SK-N-SH (cell line): ENCODE results near the gene PPIP5K1. TPM values are rescaled to one million over a fixed set of nuclear protein-coding genes. Genes with fewer than 3 reads are reported as not detected.

Source experiments
- CTCF ChIA-PET: fragments of 300-600, 350-600 bp; formaldehyde crosslinking; extraction: SDS; loops from one replicate; lab custom pipeline; 2021; lab: Yijun Ruan, JAX
- POLR2A ChIA-PET: fragments of 350-600 bp; sonication (Branson Sonifier 250); formaldehyde crosslinking; extraction: SDS; loops from one replicate; lab custom pipeline; 2020; ENCODE audit warnings: antibody characterized with exemption, inconsistent platforms; lab: Yijun Ruan, JAX
- DNase-seq: peaks from one replicate; pipeline ENCODE4 v3.0.0; 2012
- H2AFZ ChIP-seq: fragments of 200-600 bp; sonication (generic); 2 replicates; pipeline ENCODE4 v1.8.1; 2016; ENCODE audit warnings: antibody characterized with exemption, mild to moderate bottlenecking, low read depth
- H3F3A ChIP-seq: fragments of 200-600 bp; sonication (generic); replicated peaks from 2 replicates; pipeline ENCODE3; 2016; ENCODE audit warnings: antibody characterized with exemption, mild to moderate bottlenecking; ENCODE audit not compliant: insufficient read depth
- H3K27ac ChIP-seq, 2 experiments: fragments of 200-500 bp in 1 of 2; fragments of 200-600 bp in 1 of 2; sonication (Bioruptor generic) in 1 of 2; sonication (generic), shearing (Covaris generic) in 1 of 2; 2 replicates each; pipeline versions ENCODE4 v1.5.1 to v1.6.1; 2014 to 2016; ENCODE audit warnings: low read depth in 2 of 2, inconsistent platforms in 1 of 2, low read length in 1 of 2, mild to moderate bottlenecking in 1 of 2, mixed read lengths in 1 of 2
- H3K27me3 ChIP-seq: fragments of 200-600 bp; sonication (generic), shearing (Covaris generic); 2 replicates; pipeline ENCODE4 v1.6.1; 2016; ENCODE audit warnings: mixed run types; ENCODE audit not compliant: insufficient read depth
- H3K36me3 ChIP-seq, 2 experiments: fragments of 200-500 bp in 1 of 2; fragments of 200-600 bp in 1 of 2; sonication (Bioruptor generic) in 1 of 2; sonication (generic) in 1 of 2; replicated peaks in 1 of 2; 2 replicates each; pipeline versions ENCODE3 to v1.5.1; 2014 to 2016; ENCODE audit warnings: low read length in 1 of 2, mild to moderate bottlenecking in 1 of 2; ENCODE audit not compliant: insufficient read depth in 2 of 2, control insufficient read depth in 1 of 2
- H3K4me1 ChIP-seq, 2 experiments: fragments of 200-500 bp in 1 of 2; fragments of 200-600 bp in 1 of 2; sonication (Bioruptor generic) in 1 of 2; sonication (generic), shearing (Covaris generic) in 1 of 2; 2 replicates each; pipeline versions ENCODE4 v1.5.1 to v1.6.1; 2014 to 2016; ENCODE audit warnings: low read depth in 1 of 2, low read length in 1 of 2, mixed run types in 1 of 2; ENCODE audit not compliant: insufficient read depth in 2 of 2, control insufficient read depth in 1 of 2
- H3K4me2 ChIP-seq: fragments of 200-600 bp; sonication (generic), shearing (Covaris generic); 2 replicates; pipeline ENCODE4 v1.6.1; 2017; ENCODE audit warnings: mixed run types
- H3K4me3 ChIP-seq, 2 experiments: fragments of 200-500 bp in 1 of 2; fragments of 200-600 bp in 1 of 2; sonication (Bioruptor generic) in 1 of 2; sonication (generic), shearing (Covaris generic) in 1 of 2; 2 replicates each; pipeline versions ENCODE4 v1.5.1 to v1.8.1; 2014 to 2016; ENCODE audit warnings: low read depth in 2 of 2, inconsistent platforms in 1 of 2, low read length in 1 of 2, mild to moderate bottlenecking in 1 of 2, mixed read lengths in 1 of 2, moderate library complexity in 1 of 2
- H3K79me2 ChIP-seq: fragments of 200-600 bp; sonication (generic); 2 replicates; pipeline ENCODE4 v1.8.1; 2017; ENCODE audit warnings: mild to moderate bottlenecking; ENCODE audit not compliant: insufficient read depth
- H3K9ac ChIP-seq: fragments of 200-600 bp; sonication (generic); 2 replicates; pipeline ENCODE4 v1.6.1; 2017; ENCODE audit warnings: mixed run types
- H3K9me2 ChIP-seq: fragments of 200-600 bp; sonication (generic); 2 replicates; pipeline ENCODE4 v1.6.1; 2017; ENCODE audit warnings: mixed run types
- H3K9me3 ChIP-seq: fragments of 200-600 bp; sonication (generic); 2 replicates; pipeline ENCODE4 v1.6.1; 2017; ENCODE audit warnings: mixed run types, mild to moderate bottlenecking, moderate library complexity
- H4K20me1 ChIP-seq: fragments of 200-600 bp; sonication (generic); 2 replicates; pipeline ENCODE4 v1.6.1; 2017; ENCODE audit warnings: mild to moderate bottlenecking, mixed run types; ENCODE audit not compliant: insufficient read depth
- CHD2 ChIP-seq: fragments of 150-350 bp; IDR thresholded peaks from 2 replicates; pipeline ENCODE4 v1.6.1; 2018; ENCODE audit warnings: low read length; ENCODE audit not compliant: partially characterized antibody
- EP300 ChIP-seq, 2 experiments: IDR thresholded peaks; 2 replicates each; pipeline versions ENCODE4 v1.4.0 to v1.6.1; 2012; ENCODE audit warnings: borderline replicate concordance in 1 of 2, low read depth in 1 of 2, low read length in 1 of 2
- EZH2phosphoT487 ChIP-seq: fragments of 200-600 bp; sonication (generic); IDR thresholded peaks from 2 replicates; pipeline ENCODE4 v1.6.1; 2017; ENCODE audit warnings: low read depth, mixed run types, mild to moderate bottlenecking, antibody characterized with exemption, moderate library complexity, borderline replicate concordance
- FOXJ3 ChIP-seq: sonication (generic); formaldehyde crosslinking; IDR thresholded peaks from 2 replicates; pipeline ENCODE4 v1.5.1; 2020; ENCODE audit warnings: mild to moderate bottlenecking, missing genetic modification reagents
- GABPA ChIP-seq: IDR thresholded peaks from 2 replicates; pipeline ENCODE4 v1.4.0; 2012; ENCODE audit warnings: low read depth, mild to moderate bottlenecking
- GATA2 ChIP-seq: sonication (generic); formaldehyde crosslinking; IDR thresholded peaks from 2 replicates; pipeline ENCODE4 v1.5.0; 2020; ENCODE audit warnings: mild to moderate bottlenecking, missing genetic modification reagents
- MXI1 ChIP-seq: IDR thresholded peaks from 2 replicates; pipeline ENCODE4 v1.6.1; 2012; ENCODE audit warnings: mild to moderate bottlenecking, low read depth, low read length, improper control_type of control experiment
- NFIC ChIP-seq: IDR thresholded peaks from 2 replicates; pipeline ENCODE4 v1.4.0; 2012; ENCODE audit warnings: borderline replicate concordance
- NRF1 ChIP-seq: IDR thresholded peaks from 2 replicates; pipeline ENCODE4 v1.6.1; 2012; ENCODE audit warnings: low read depth, mild to moderate bottlenecking, low read length
- POLR2AphosphoS5 ChIP-seq: IDR thresholded peaks from 2 replicates; pipeline ENCODE4 v1.6.1; 2012; ENCODE audit warnings: low read depth, low read length
- RAD21 ChIP-seq: IDR thresholded peaks from 2 replicates; pipeline ENCODE4 v1.6.1; 2012; ENCODE audit warnings: mild to moderate bottlenecking, low read length
- RCOR1 ChIP-seq: fragments of 150-350 bp; IDR thresholded peaks from 2 replicates; pipeline ENCODE4 v1.6.1; 2017; ENCODE audit warnings: antibody characterized with exemption, low read length
- RFX5 ChIP-seq: IDR thresholded peaks from 2 replicates; pipeline ENCODE4 v1.6.1; 2012; ENCODE audit warnings: mild to moderate bottlenecking, improper control_type of control experiment, low read length
- SIN3A ChIP-seq: IDR thresholded peaks from 2 replicates; pipeline ENCODE4 v1.6.1; 2012; ENCODE audit warnings: low read depth, mild to moderate bottlenecking, low read length, moderate library complexity, borderline replicate concordance
- SMC3 ChIP-seq: IDR thresholded peaks from 2 replicates; pipeline ENCODE4 v1.6.1; 2012; ENCODE audit warnings: low read depth, low read length, improper control_type of control experiment
- TAF1 ChIP-seq: IDR thresholded peaks from 2 replicates; pipeline ENCODE4 v1.6.1; 2012; ENCODE audit warnings: low read depth, mild to moderate bottlenecking, low read length, moderate library complexity, borderline replicate concordance
- TCF12 ChIP-seq: IDR thresholded peaks from 2 replicates; pipeline ENCODE4 v1.4.0; 2012
- TEAD4 ChIP-seq: IDR thresholded peaks from 2 replicates; pipeline ENCODE4 v1.4.0; 2012; ENCODE audit warnings: mild to moderate bottlenecking, borderline replicate concordance; ENCODE audit not compliant: insufficient read depth
- YY1 ChIP-seq: IDR thresholded peaks from 2 replicates; pipeline ENCODE4 v1.4.0; 2012; ENCODE audit warnings: low read depth, mild to moderate bottlenecking
- WGBS: methylation state at CpG from one replicate; pipeline ENCODE4 v1.1.6; 2017; ENCODE audit warnings: low lambda C conversion rate; 5-methylcytosine and 5-hydroxymethylcytosine counted together
- polyA plus RNA-seq, 3 experiments: library from polyadenylated mRNA; depleted of rRNA; stranded (reverse); fragments of >200 nt; gene quantifications; 2 replicates each; pipeline ENCODE4 v1.2.3, GENCODE V29; 2012
- TF ChIP-seq, protein P1 (sequence below): fragments of 200-600 bp; sonication (generic); IDR thresholded peaks from 2 replicates; pipeline ENCODE4 v1.6.1; 2017; ENCODE audit warnings: antibody characterized with exemption, mild to moderate bottlenecking, moderate library complexity
- TF ChIP-seq, protein P2 (sequence below): fragments of 150-350 bp; IDR thresholded peaks from 2 replicates; pipeline ENCODE4 v1.6.1; 2016; ENCODE audit warnings: mild to moderate bottlenecking, low read depth, low read length
- TF ChIP-seq, protein P3 (sequence below): IDR thresholded peaks from 2 replicates; pipeline ENCODE4 v1.4.0; 2012; ENCODE audit warnings: low read depth
- TF ChIP-seq, protein P4 (sequence below): fragments of 150-350 bp; IDR thresholded peaks from 2 replicates; pipeline ENCODE4 v1.6.1; 2017; ENCODE audit warnings: antibody characterized with exemption, low read length, low read depth, borderline replicate concordance
- TF ChIP-seq, protein P5 (sequence below): IDR thresholded peaks from 2 replicates; pipeline ENCODE4 v1.4.0; 2012; ENCODE audit warnings: low read depth, borderline replicate concordance

PPIP5K1 gene
- polyA plus RNA-seq, 1 of the 3 experiments (the other 2 are of a cell fraction): 28.5 TPM

DNA sequence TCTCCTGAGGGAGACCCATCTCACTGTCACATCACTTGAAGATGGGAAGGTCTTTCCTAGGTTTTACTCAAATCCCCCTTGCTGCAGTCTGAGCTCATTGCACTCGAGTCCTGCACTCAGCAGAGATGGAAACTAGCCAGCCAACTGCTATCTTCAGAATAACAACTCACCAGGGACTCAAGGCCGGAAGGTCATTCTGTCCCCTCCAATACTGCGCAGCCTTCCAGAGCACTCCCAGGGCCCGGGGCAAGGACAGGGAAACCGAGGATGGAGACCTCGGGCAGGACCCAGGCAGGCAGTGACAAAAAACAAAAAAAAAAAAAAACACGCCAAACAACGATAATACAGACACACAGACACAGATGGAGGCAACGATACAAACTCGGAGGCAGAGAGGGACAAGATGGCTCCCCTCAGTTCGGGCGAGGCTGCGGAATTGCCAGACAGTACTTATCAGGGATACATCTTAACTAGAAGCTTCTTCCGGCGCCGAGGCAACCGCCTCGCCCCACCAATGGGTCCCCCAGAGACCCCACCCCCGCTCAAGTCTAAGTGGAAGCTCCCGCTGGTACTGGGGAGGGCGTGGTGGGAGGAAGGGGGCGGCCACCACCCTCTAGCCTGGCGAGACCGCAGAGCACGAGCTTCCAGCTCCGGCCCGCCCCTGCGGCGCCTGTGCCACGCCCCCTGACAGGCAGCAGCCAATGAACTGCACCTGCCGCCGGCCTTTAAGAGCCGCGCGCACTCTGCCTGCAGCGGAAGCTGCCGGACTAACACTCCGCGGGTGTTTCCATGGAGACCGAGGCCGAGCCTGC, 79.6 kb downstream of the PPIP5K1 start:
- peaks cover 15 to 29% of the 10 kb centered on the region in 2 experiments for H3K4me1 ChIP-seq

More for the DNA sequence above, 79.6 kb downstream of the PPIP5K1 start:
- Histone ChIP-seq H3K36me3 (no peaks in the 10 kb centered on the region), H3K27me3 (no peaks in the 10 kb centered on the region), H3K79me2 (peaks cover 6% of the 10 kb centered on the region; the same call in 1 of the 2 replicates), H3K9ac (peak overlapping the region; percentile 88), H2AFZ (peak overlapping the region; percentile 86), H3F3A (peaks cover 11% of the 10 kb centered on the region), H4K20me1 (no peaks in the 10 kb centered on the region), H3K27ac (peak overlapping the region; percentile 95 to 99)
- CTCF ChIA-PET: interaction anchor here (0.7 to 4.6 kb wide), 9 partner anchors 13 to 82 kb away, joined by 3 to 35 read pairs (median 7); partner anchors contain the start of gene TP53BP1
- 2% methylated on average over 21 of the region's 41 CpGs for WGBS
- TF ChIP-seq POLR2AphosphoS5 (peak; percentile 79), SMC3 (no peak), TAF1 (peak; percentile 42; the same call in 1 of the 2 replicates), NFIC (peak; percentile 50), GATA2 (peak; percentile 90), RAD21 (peak; percentile 37), TCF12 (0 out of 2 replicates have a peak, but pooled peaks have one; percentile 43), EP300 (IDR thresholded peaks at IDR 0.05; ENCODE audit: borderline replicate concordance in 1 of 2, low read depth in 1 of 2, low read length in 1 of 2) (peak in 1 of 2 experiments; percentile 9; a peak in 2 of 4 replicates), GABPA (peak; percentile 46), RFX5 (peak; percentile 70; the same call in 1 of the 2 replicates), EZH2phosphoT487 (no peak), FOXJ3 (CRISPR knock-in tag) (no peak), RCOR1 (no peak), TEAD4 (no peak), YY1 (peak; percentile 86), SIN3A (peak; percentile 80; the same call in 1 of the 2 replicates), MXI1 (peak; percentile 90), NRF1 (peak; percentile 71), CHD2 (peak; percentile 63)
- TF ChIP-seq, protein P1, sequence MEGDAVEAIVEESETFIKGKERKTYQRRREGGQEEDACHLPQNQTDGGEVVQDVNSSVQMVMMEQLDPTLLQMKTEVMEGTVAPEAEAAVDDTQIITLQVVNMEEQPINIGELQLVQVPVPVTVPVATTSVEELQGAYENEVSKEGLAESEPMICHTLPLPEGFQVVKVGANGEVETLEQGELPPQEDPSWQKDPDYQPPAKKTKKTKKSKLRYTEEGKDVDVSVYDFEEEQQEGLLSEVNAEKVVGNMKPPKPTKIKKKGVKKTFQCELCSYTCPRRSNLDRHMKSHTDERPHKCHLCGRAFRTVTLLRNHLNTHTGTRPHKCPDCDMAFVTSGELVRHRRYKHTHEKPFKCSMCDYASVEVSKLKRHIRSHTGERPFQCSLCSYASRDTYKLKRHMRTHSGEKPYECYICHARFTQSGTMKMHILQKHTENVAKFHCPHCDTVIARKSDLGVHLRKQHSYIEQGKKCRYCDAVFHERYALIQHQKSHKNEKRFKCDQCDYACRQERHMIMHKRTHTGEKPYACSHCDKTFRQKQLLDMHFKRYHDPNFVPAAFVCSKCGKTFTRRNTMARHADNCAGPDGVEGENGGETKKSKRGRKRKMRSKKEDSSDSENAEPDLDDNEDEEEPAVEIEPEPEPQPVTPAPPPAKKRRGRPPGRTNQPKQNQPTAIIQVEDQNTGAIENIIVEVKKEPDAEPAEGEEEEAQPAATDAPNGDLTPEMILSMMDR: peak; percentile 34
- TF ChIP-seq, protein P2, sequence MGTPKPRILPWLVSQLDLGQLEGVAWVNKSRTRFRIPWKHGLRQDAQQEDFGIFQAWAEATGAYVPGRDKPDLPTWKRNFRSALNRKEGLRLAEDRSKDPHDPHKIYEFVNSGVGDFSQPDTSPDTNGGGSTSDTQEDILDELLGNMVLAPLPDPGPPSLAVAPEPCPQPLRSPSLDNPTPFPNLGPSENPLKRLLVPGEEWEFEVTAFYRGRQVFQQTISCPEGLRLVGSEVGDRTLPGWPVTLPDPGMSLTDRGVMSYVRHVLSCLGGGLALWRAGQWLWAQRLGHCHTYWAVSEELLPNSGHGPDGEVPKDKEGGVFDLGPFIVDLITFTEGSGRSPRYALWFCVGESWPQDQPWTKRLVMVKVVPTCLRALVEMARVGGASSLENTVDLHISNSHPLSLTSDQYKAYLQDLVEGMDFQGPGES: peak; percentile 25; the same call in 1 of the 2 replicates
- TF ChIP-seq, protein P3, sequence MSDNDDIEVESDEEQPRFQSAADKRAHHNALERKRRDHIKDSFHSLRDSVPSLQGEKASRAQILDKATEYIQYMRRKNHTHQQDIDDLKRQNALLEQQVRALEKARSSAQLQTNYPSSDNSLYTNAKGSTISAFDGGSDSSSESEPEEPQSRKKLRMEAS: peak; percentile 69
- TF ChIP-seq, protein P4, sequence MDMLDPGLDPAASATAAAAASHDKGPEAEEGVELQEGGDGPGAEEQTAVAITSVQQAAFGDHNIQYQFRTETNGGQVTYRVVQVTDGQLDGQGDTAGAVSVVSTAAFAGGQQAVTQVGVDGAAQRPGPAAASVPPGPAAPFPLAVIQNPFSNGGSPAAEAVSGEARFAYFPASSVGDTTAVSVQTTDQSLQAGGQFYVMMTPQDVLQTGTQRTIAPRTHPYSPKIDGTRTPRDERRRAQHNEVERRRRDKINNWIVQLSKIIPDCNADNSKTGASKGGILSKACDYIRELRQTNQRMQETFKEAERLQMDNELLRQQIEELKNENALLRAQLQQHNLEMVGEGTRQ: no peak
- TF ChIP-seq, protein P5, sequence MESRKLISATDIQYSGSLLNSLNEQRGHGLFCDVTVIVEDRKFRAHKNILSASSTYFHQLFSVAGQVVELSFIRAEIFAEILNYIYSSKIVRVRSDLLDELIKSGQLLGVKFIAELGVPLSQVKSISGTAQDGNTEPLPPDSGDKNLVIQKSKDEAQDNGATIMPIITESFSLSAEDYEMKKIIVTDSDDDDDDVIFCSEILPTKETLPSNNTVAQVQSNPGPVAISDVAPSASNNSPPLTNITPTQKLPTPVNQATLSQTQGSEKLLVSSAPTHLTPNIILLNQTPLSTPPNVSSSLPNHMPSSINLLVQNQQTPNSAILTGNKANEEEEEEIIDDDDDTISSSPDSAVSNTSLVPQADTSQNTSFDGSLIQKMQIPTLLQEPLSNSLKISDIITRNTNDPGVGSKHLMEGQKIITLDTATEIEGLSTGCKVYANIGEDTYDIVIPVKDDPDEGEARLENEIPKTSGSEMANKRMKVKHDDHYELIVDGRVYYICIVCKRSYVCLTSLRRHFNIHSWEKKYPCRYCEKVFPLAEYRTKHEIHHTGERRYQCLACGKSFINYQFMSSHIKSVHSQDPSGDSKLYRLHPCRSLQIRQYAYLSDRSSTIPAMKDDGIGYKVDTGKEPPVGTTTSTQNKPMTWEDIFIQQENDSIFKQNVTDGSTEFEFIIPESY: no peak
- TF ChIP-seq, all 33 proteins: peak for 17
- Histone ChIP-seq H3K4me2 (peak overlapping the region; percentile 86), H3K9me3 (no peaks in the 10 kb centered on the region), H3K9me2 (no peaks in the 10 kb centered on the region), H3K4me3 (peak overlapping the region; percentile 55 to 75)
- peak; percentile 94 for DNase-seq
- POLR2A ChIA-PET: interaction anchor here (0.7 to 2.5 kb wide), 9 partner anchors 13 to 275 kb away, joined by 3 to 32 read pairs (median 4); partner anchors contain the start of genes TP53BP1, TUBGCP4 and ZSCAN29
